NOMO-1 (cell line): ENCODE results near the gene NLGN1.

Experiments used
- DNase-seq, 2 experiments: peaks; one replicate each; lab custom pipeline; 2025; ENCODE audit not compliant: unreplicated experiment in 2 of 2; lab: John Stamatoyannopoulos, UW

The NLGN1 gene

DNA sequence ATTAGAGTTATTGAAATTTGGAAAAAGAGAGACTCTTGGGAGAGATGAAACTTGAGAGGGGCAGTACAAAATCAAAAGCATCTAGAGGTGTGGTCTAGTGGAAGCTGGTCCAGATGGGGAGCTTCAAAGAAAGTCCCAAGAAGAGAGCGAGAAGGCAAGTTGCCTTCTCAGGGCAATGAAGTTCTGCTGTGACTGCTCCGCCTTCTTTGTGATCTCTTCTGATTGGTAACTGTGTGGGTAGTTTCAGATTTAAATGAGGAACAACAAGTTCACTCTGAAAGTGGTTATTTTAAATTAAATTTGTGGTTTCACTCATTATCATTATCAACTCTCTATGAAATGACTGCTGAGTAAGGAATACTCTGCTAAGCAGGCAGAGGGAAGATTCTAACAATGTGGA, 233.3 kb downstream of the NLGN1 start:
- DNase-seq, result no peak

GRCh38 chr3:173632945-173633344, 235.4 kb downstream of the NLGN1 start:
- DNase-seq, result no peak

DNA sequence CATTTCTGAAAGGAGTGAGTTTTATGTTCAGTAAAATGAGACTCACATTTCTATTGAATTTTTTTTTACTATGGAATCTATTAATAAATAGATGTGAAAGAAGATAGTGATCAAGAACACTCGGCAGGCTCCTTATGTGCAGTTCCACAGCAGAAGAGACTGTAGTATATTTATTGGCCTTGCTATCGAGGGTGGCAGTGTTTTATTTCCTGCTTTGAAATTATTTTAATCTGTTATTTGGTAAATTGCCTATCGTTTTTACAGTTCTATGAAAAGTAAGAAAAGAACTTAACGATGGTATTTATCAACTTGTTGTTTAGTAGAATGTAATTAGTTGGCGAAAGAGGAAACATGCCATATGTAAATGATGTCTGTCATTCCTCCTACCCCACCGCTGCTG, 238.3 kb downstream of the NLGN1 start:
- DNase-seq, result no peak

DNA sequence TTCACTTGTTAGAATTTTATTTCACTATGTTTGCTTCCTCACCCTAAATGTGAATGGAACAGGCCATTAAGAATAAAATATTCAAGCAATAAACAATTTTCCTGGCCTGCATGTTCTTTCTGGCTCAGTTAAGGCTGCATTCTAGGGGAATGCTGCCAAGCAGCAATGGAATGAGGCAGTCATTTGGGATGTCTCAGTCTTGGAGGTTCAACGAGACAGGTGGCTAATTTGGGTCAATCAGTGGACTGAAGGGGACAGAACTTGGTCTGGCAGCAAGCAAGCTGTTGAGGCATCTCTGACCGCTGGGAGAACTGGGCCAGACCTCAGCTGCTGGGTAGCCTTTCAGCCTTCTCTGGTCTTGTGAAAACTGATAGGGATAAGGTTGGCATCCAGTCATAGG, 241.6 kb downstream of the NLGN1 start:
- no peak for DNase-seq

DNA sequence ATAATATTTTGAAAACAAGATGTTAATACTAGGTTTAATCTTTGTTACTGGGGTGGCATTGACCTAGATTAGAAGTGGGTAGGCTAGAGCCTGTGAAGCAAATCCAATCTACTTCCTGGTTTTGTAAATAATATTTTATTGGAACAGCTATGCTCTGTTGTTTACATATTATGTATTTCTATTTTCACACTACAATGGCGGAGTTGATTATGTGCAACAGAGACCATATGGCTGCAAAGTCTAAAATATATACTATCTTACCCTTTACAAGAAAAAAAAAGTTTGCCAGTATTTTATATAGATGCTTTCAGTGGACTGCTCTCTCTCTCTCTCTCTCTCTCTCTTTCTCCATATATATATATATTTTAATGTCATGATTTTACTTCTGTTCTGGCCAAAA, 244.2 kb downstream of the NLGN1 start:
- no peak for DNase-seq

GRCh38 chr3:173644086-173645082, 246.8 kb downstream of the NLGN1 start:
- DNase-seq, result no peak

GRCh38 chr3:173650596-173650995, 253.1 kb downstream of the NLGN1 start:
- no peak for DNase-seq

GRCh38 chr3:173652093-173652492, 254.5 kb downstream of the NLGN1 start:
- no peak for DNase-seq

- DNase-seq, result no peak
These were observed 256.2 kb downstream of the NLGN1 start for GRCh38 chr3:173653781-173654180.

GRCh38 chr3:173659972-173660371, 262.4 kb downstream of the NLGN1 start:
- no peak for DNase-seq

DNA sequence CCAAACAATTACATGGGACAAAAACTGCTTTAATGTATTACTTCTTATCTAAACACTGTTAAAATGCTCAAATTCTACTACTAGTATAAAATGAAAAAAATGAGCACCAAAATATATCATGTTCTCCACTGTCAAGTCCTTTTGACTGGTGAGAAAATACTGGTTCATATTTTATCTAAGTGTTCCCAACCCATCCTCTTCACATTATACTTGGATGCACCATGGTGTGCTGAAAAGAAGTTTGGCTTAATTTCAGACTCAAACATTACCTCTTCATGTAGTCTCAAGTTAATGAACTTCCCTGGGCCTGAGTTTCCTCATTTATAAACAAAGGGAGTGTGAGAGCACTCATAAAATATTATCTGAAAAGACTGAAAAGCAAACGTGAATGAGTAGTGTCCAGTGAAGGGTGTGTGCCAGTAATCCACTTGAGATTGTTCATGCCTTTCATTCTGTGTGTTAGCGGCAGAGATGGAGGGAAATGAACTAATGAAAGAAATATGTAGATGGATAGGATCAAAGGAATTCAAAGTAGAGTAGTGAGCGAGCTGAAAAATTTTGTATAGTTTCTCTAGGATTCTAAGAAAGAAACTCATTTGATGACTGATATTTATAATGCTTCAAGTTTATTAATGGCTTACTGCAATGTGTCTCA, 263.2 kb downstream of the NLGN1 start:
- no peak for DNase-seq

GRCh38 chr3:173663696-173664111, 266.2 kb downstream of the NLGN1 start:
- DNase-seq, result no peak

- DNase-seq, result no peak
These were observed 278.6 kb downstream of the NLGN1 start for GRCh38 chr3:173676094-173676493.

- DNase-seq, result no peak
These were observed 283.7 kb downstream of the NLGN1 start for GRCh38 chr3:173681188-173681678.

DNA sequence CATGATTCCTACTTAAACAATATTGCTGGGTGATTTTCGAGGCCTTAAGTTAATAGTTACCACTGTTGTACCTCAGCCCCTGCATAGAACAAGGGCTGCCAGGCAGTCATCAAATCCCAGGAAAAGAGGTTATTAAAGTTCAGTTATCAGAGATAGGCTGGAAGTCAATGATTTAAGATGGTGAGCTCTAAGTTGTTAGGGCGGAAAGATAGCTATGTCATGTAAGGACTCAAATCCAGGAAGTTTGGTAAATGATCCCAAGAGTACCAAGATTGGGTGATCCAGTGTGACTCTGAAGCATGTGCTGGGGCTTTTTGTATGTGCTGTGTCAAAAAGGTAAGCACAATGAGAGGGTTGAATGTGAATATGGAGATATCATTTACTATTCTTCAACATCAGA, 287.9 kb downstream of the NLGN1 start:
- DNase-seq, result no peak

DNA sequence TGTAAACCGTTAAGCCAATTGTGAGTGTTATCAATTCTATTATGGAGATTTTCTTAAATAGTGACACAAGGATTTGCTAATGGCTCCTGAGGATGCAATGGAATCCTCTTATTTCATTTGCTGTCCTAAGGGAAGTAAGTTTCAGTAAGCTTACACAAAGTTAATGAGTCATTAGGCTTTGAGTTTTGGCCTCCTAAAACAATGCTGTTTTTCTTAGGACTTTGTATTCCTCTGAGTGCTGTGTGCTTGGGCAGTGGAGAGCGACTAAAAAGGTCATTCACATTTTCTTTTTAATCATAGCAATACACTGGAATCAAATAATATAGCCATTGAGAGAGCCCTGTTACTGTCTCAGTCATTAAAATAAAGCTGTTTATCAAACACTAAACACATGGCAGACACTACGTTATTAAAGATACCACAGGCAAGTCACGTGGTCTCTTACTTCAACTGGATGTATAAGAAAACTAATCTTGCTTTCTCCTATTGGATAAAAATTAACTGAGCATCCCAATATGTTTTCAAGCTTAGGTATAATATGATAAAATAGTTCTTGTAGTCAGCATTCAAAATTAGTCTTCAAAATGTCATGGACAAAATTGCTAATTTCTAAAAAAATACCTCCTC, 290.8 kb downstream of the NLGN1 start:
- DNase-seq, result no peak

DNA sequence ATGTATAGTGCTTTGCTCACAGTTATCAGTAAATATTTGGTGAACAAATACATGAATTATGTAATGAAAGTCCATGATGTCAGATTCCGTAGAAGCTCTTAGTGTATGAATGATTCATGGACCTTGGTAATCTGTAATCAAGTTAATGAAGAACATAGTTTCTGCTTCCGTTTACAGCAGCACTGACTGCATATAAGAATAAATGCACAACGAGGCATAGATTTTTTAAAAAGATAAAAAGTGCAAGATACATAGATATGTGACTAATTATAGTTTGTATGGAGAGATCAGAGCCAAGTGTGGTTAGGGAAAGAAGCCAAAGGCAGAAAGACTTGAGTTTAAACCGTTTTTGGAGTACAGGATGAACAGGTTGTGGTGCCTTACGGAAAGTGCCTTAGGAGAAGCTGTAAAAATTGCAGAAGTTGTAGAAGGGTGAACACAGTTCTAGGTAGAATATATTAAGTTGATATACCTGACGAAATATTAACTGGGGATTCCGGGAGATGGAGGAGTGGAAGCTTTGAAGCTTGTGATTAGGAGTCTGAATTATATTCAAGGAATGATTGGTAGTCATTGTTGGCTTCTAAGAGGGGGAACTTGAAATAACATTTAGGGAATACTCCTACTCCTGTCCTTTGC, 293.1 kb downstream of the NLGN1 start:
- DNase-seq, result no peak

DNA sequence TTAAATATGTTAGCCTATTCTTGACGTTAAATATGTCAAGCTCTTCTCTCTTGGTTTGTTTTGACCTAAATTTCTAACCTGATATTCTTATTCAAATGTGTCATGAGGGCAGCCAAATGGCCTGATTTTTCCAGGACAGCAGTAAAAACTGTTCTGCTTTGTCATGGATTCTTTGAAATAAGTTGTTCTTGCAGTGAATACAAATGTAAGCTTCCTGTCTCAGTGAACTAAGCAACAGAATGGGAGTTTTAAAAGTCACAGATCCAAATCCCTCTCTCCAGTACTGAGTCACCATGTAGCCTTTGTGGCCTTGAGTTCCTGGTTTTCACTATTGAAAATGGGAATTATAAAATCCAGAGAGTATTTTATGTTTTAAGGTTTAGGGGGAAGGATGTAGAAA, 301.8 kb downstream of the NLGN1 start:
- DNase-seq, result no peak

DNA sequence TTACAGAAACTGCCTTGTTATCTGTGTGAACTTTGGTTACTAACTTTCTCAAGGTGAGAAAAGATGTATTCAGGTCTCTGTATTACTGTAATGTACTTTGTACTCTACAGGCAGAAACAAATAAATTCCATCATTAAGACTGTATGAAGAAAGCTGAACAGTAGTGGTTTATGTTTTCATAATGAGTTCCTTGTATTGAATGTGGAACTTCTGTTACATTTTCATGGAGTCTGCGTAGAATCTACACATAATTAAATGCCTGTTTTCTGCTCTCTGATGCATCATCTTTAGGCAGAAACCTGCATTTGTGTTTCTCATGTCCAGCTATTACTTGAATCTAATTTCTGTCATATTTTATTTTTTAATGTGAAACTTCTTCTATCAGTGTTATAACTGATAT, 302.8 kb downstream of the NLGN1 start:
- DNase-seq, result no peak

- DNase-seq, result no peak
These were observed 305.0 kb downstream of the NLGN1 start for GRCh38 chr3:173702561-173702960.

DNA sequence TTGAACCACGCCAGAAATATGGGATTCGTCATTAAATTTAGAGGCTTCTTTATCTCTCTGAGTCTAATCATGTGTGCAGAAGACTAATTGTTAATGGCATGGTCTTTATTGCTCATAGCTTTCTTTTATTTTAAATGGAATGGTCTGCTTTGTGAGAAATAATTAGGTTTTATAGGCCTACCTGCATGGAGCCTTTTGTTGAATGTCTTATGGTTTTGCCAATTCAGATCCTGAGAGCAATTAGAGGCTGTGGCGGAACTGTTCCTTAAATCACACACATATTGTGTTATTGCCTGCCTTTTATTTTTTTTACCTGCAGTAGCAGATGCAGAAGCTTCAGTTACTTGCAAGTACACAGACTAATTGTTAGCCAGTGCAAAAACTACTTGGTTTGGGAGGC, 306.2 kb downstream of the NLGN1 start:
- no peak for DNase-seq
